ENCODE results near the gene RNF182.
"Not testable (repeated sequence)": the region's sequence is repeated elsewhere in the genome, so short reads cannot be mapped to it uniquely, and the experiment has no call there.

Gene RNF182

GRCh38 chr6:13971303-13971702, 46.6 kb downstream of the RNF182 start:
- no peak for TF ChIP-seq CTCF (IDR thresholded peaks at IDR 0.05; ENCODE audit: insufficient read depth, low read length, missing control alignments)
- CTCF ChIA-PET, result no interaction called here
- H3K4me3 ChIP-seq (ENCODE audit: low read depth, low read length), result no peak overlapping the region
- no peak for DNase-seq (ENCODE audit: low read depth, low spot score)
- POLR2A ChIA-PET, result no interaction called here

GRCh38 chr6:13972602-13973001, 47.9 kb downstream of the RNF182 start:
- DNase-seq (ENCODE audit: low read depth, low spot score); CTCF ChIA-PET; POLR2A ChIA-PET; H3K4me3 ChIP-seq (ENCODE audit: low read depth, low read length): not testable (repeated sequence)

DNA sequence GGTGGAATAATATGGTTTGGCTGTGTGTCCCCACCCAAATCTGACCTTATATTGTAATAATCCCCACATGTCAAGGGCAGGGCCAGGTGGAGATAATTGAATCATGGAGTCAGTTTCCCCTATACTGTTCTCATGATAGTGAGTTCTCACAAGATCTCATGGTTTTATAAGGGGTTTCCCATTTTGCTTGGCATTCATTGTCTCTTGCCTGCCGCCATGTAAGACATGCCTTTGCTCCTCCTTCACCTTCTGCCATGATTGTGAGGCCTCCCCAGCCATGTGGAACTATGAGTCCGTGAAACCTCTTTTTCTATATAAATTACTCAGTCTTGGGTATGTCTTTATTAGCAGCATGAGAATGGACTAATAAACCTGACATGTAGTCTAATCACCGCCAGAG, 48.7 kb downstream of the RNF182 start:
- DNase-seq (ENCODE audit: low read depth, low spot score); CTCF ChIA-PET: not testable (repeated sequence)

GRCh38 chr6:13978102-13978640, 53.4 kb downstream of the RNF182 start:
- H3K4me3 ChIP-seq (ENCODE audit: low read depth, low read length), result no peak overlapping the region
- no peak for DNase-seq (ENCODE audit: low read depth, low spot score)
- POLR2A ChIA-PET, result no interaction called here
- CTCF ChIA-PET, result interaction anchor here (2.2 kb wide), 1 partner anchor 89 kb away, joined by 8 read pairs; no protein-coding TSS in a partner anchor
- no peak for TF ChIP-seq CTCF (IDR thresholded peaks at IDR 0.05; ENCODE audit: insufficient read depth, low read length, missing control alignments)

More for the DNA sequence above, 48.7 kb downstream of the RNF182 start:
- H3K4me3 ChIP-seq (ENCODE audit: low read depth, low read length); POLR2A ChIA-PET: not testable (repeated sequence)

DNA sequence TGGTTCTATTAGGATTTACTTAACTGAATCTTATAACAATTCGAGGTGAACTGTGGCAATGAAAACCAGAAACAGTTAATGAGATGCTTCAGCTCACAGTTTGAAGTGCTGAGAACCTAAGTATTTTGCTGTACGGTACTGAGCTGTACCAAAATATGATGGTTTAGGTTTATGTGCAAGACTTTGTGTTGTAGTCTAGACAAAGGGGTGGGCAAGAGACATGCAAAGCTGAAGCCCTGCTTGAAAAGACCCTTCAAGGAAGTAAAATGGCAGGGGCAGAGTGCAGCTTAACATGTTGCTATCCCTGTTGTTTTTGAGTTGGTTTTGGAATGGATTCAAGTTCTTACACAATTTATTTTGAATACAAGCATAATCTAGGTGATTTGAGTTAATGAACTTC, 54.0 kb downstream of the RNF182 start:
- ChIA-PET CTCF (no interaction called here), POLR2A (no interaction called here)
- no peak overlapping the region for H3K4me3 ChIP-seq (ENCODE audit: low read depth, low read length)
- no peak for DNase-seq (ENCODE audit: low read depth, low spot score)
- TF ChIP-seq CTCF (IDR thresholded peaks at IDR 0.05; ENCODE audit: insufficient read depth, low read length, missing control alignments), result no peak

DNA sequence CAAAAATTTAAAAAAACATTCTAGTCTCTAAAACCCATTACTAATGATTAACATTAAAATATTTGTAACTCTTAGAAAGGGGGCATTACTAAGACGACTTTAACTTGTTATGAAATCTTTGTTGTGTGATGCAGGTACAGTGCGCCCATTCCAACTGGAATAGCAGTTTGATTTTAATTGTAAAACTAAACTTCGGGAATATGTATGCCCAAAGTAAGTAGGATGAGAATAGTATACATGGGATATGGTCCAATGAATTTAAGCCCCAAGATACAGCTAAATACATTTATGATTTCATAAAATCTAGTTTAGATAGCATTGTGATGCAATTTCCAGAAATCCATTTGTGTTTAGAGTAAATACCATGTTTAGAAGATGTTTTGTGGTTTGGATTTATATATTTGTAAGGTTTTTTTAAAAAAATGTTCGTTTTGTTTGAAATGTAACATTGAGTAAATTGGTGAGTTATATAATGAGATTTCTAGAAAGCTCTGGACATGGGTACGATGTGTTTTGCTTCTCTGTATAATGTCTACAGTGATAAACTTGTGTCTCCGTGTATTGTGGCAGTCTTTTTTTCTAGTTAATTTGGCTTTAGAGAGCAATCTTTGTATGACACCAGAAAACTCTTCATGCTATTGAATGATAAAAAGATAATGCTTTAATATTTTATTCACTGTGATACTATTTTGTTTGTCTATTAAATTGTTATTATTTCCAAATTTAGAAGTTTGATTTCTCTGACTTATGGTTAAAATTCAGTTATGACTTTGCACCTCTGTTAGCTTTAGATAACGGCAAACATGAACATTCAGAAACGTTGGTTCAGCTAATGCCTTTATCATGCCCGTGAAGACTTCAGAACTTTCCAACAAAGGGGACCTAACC, 54.8 kb downstream of the RNF182 start:
- DNase-seq (ENCODE audit: low read depth, low spot score), result no peak
- ChIA-PET POLR2A (no interaction called here), CTCF (no interaction called here)
- no peak for TF ChIP-seq CTCF (IDR thresholded peaks at IDR 0.05; ENCODE audit: insufficient read depth, low read length, missing control alignments)
- no peak overlapping the region for H3K4me3 ChIP-seq (ENCODE audit: low read depth, low read length)

- no peak overlapping the region for H3K4me3 ChIP-seq (ENCODE audit: low read depth, low read length)
- TF ChIP-seq CTCF (IDR thresholded peaks at IDR 0.05; ENCODE audit: insufficient read depth, low read length, missing control alignments), result no peak
- ChIA-PET CTCF (no interaction called here), POLR2A (no interaction called here)
- DNase-seq (ENCODE audit: low read depth, low spot score), result no peak
Observed at GRCh38 chr6:13980534-13980933, 55.8 kb downstream of the RNF182 start.
